ENCODE results near the gene MXD4. TPM values are rescaled to one million over a fixed set of nuclear protein-coding genes. Genes with fewer than 3 reads are reported as not detected.

The MXD4 gene
- polyA plus RNA-seq, 1 of the 3 experiments (the other 2 are of a cell fraction): 38.6 TPM

DNA sequence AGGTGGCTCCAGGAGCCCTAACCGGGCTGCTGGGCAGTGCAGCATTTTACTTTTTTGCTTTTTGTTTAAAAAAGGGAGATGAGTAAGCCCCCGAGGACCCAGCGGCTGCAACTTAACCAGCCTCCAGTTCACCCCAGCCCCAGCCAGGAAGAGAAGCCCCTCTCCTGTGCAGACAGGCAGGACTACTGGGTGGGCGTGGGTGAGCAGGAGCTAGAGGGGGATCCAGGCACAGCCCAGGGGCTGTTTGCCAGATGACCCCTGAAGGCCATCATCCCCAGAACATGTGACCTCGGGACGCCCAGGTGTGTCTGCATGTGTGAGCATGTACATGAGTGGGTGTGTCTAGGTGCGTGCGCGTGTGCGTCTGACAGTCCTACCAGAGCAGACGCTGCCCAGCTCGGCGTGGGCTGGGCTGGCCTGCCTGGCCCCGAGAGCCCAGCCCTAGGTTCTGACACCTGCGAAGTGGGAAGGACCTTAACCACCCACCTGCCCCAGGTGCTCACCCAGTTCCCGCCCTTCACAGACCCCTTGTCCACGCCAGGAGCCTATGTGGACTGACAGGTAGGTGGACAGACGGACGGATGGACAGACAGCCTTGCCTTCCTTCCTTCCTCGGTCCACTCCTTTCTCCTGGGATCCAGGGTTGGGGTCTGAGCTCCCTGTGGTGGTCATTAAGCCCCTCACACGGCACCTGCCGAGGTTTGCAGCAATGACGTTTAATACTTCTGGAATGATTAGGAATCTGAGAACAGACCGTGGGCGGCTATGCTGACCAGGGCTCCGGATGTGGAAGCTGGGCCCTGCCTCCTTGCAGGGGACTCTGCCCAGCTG, 12.2 kb downstream of the MXD4 start:
- ChIA-PET CTCF (interaction anchor here (0.8 to 1.4 kb wide), 4 partner anchors 10 to 163 kb away, joined by 3 to 4 read pairs (median 4); no protein-coding TSS in a partner anchor), POLR2A (no interaction called here)
- Histone ChIP-seq H3F3A (replicated peaks; ENCODE audit: insufficient read depth) (peaks cover 4% of the 10 kb centered on the region), H3K4me3 (ENCODE audit: low read depth in 2 of 2, low read length in 1 of 2) (no peak overlapping the region), H3K4me1 (ENCODE audit: control insufficient read depth in 1 of 2, insufficient read depth in 2 of 2, low read depth in 1 of 2, low read length in 1 of 2) (no peaks in the 10 kb centered on the region; a peak in 2 of 4 replicates), H3K27ac (ENCODE audit: low read depth in 2 of 2, low read length in 1 of 2) (no peak overlapping the region), H3K36me3 (replicated peaks in 1 of 2; ENCODE audit: control insufficient read depth in 1 of 2, insufficient read depth in 2 of 2, low read length in 1 of 2) (peaks cover 0 to 60% of the 10 kb centered on the region in 2 experiments), H3K9ac (no peak overlapping the region), H4K20me1 (ENCODE audit: insufficient read depth) (peaks cover 19% of the 10 kb centered on the region), H3K9me3 (no peaks in the 10 kb centered on the region), H2AFZ (ENCODE audit: low read depth) (no peak overlapping the region), H3K27me3 (ENCODE audit: insufficient read depth) (no peaks in the 10 kb centered on the region), H3K9me2 (no peaks in the 10 kb centered on the region), H3K4me2 (no peak overlapping the region), H3K79me2 (ENCODE audit: insufficient read depth) (peaks cover 6% of the 10 kb centered on the region)
- no peak for TF ChIP-seq MEF2A (IDR thresholded peaks at IDR 0.05; ENCODE audit: borderline replicate concordance, low read depth)
- TF ChIP-seq, protein P1, sequence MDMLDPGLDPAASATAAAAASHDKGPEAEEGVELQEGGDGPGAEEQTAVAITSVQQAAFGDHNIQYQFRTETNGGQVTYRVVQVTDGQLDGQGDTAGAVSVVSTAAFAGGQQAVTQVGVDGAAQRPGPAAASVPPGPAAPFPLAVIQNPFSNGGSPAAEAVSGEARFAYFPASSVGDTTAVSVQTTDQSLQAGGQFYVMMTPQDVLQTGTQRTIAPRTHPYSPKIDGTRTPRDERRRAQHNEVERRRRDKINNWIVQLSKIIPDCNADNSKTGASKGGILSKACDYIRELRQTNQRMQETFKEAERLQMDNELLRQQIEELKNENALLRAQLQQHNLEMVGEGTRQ (IDR thresholded peaks at IDR 0.05; ENCODE audit: borderline replicate concordance, low read depth, low read length): no peak
- TF ChIP-seq RXRA (IDR thresholded peaks at IDR 0.05; ENCODE audit: borderline replicate concordance, low read depth): no peak
- TF ChIP-seq YY1 (IDR thresholded peaks at IDR 0.05; ENCODE audit: low read depth): no peak
- TF ChIP-seq RCOR1 (IDR thresholded peaks at IDR 0.05; ENCODE audit: low read length): no peak
- TF ChIP-seq RAD21 (IDR thresholded peaks at IDR 0.05; ENCODE audit: low read length): no peak
- TF ChIP-seq POLR2AphosphoS5 (IDR thresholded peaks at IDR 0.05; ENCODE audit: low read depth, low read length): no peak
- TF ChIP-seq, protein P2, sequence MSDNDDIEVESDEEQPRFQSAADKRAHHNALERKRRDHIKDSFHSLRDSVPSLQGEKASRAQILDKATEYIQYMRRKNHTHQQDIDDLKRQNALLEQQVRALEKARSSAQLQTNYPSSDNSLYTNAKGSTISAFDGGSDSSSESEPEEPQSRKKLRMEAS (IDR thresholded peaks at IDR 0.05; ENCODE audit: low read depth): no peak
- TF ChIP-seq FOXM1 (IDR thresholded peaks at IDR 0.05; ENCODE audit: low read depth): no peak
- TF ChIP-seq TAF1 (IDR thresholded peaks at IDR 0.05; ENCODE audit: borderline replicate concordance, low read depth, low read length): no peak
- 89% methylated on average over 22 of the region's 26 CpGs for WGBS (ENCODE audit: low lambda C conversion rate)
- peak; percentile 25 for DNase-seq

DNA sequence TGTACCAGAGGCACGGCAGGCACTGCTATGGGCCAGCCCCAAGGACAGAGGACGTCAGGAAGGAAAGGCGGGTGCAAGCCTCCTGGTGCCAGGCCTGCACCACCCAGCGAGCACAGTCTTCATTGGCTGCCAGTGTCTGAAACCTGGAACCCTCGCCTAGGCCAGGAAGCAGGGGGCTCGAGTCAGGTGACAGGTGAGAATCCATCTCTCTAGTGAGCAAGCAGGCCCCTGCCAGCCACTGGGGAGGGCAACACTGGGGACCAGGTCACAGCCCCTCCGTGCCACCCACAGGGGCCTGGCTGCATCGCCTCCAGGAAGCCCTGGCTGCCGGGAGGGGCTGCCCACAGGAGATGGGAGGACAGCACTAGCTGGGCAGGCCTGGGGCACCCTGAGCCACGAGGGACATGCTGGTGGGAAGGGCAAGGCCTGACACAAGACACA, 13.1 kb downstream of the MXD4 start:
- Histone ChIP-seq H3K27ac (ENCODE audit: low read depth in 2 of 2, low read length in 1 of 2) (no peak overlapping the region), H3K4me3 (ENCODE audit: low read depth in 2 of 2, low read length in 1 of 2) (no peak overlapping the region), H3K4me1 (ENCODE audit: control insufficient read depth in 1 of 2, insufficient read depth in 2 of 2, low read depth in 1 of 2, low read length in 1 of 2) (no peaks in the 10 kb centered on the region; a peak in 2 of 4 replicates), H3F3A (replicated peaks; ENCODE audit: insufficient read depth) (peaks cover 10% of the 10 kb centered on the region), H3K79me2 (ENCODE audit: insufficient read depth) (no peaks in the 10 kb centered on the region), H3K9me2 (no peaks in the 10 kb centered on the region), H4K20me1 (ENCODE audit: insufficient read depth) (peaks cover 10% of the 10 kb centered on the region; the same call in 1 of the 2 replicates), H3K27me3 (ENCODE audit: insufficient read depth) (no peaks in the 10 kb centered on the region), H3K9me3 (no peaks in the 10 kb centered on the region), H3K4me2 (no peak overlapping the region), H2AFZ (ENCODE audit: low read depth) (no peak overlapping the region), H3K36me3 (replicated peaks in 1 of 2; ENCODE audit: control insufficient read depth in 1 of 2, insufficient read depth in 2 of 2, low read length in 1 of 2) (peaks cover 0 to 51% of the 10 kb centered on the region in 2 experiments), H3K9ac (no peak overlapping the region)
- DNase-seq: peak; percentile 28
- WGBS (ENCODE audit: low lambda C conversion rate): 86% methylated on average over 7 of the region's 10 CpGs
- CTCF ChIA-PET: interaction anchor here (1.4 kb wide), 1 partner anchor 29 kb away, joined by 3 read pairs; no protein-coding TSS in a partner anchor
- TF ChIP-seq FOXJ3 (CRISPR knock-in tag; IDR thresholded peaks at IDR 0.05): no peak
- no peak for TF ChIP-seq POLR2AphosphoS5 (IDR thresholded peaks at IDR 0.05; ENCODE audit: low read depth, low read length)
- TF ChIP-seq, protein P1 (IDR thresholded peaks at IDR 0.05; ENCODE audit: borderline replicate concordance, low read depth, low read length): no peak
- TF ChIP-seq RCOR1 (IDR thresholded peaks at IDR 0.05; ENCODE audit: low read length): no peak
- TF ChIP-seq NFIC (IDR thresholded peaks at IDR 0.05; ENCODE audit: borderline replicate concordance): no peak
- TF ChIP-seq, protein P3, sequence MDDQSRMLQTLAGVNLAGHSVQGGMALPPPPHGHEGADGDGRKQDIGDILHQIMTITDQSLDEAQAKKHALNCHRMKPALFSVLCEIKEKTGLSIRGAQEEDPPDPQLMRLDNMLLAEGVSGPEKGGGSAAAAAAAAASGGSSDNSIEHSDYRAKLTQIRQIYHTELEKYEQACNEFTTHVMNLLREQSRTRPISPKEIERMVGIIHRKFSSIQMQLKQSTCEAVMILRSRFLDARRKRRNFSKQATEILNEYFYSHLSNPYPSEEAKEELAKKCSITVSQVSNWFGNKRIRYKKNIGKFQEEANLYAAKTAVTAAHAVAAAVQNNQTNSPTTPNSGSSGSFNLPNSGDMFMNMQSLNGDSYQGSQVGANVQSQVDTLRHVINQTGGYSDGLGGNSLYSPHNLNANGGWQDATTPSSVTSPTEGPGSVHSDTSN (IDR thresholded peaks at IDR 0.05): no peak
- TF ChIP-seq TCF12 (IDR thresholded peaks at IDR 0.05): no peak
- TF ChIP-seq SIN3A (IDR thresholded peaks at IDR 0.05; ENCODE audit: borderline replicate concordance, low read depth, low read length): no peak
- TF ChIP-seq GATA2 (CRISPR knock-in tag; IDR thresholded peaks at IDR 0.05): no peak
- TF ChIP-seq JUND (IDR thresholded peaks at IDR 0.05): no peak
- TF ChIP-seq MEF2A (IDR thresholded peaks at IDR 0.05; ENCODE audit: borderline replicate concordance, low read depth): no peak
- POLR2A ChIA-PET: no interaction called here

Measured in SK-N-SH (cell line).